HG03575 (cell line): ENCODE results near the gene STARD3.

Experiments
- ATAC-seq: cut with Tn5 transposase; IDR thresholded peaks from one replicate; pipeline ENCODE4 v1.9.1; 2021; ENCODE audit not compliant: unreplicated experiment, insufficient number of reproducible peaks, low FRiP score; ENCODE audit errors: extremely low read depth

Gene STARD3

DNA sequence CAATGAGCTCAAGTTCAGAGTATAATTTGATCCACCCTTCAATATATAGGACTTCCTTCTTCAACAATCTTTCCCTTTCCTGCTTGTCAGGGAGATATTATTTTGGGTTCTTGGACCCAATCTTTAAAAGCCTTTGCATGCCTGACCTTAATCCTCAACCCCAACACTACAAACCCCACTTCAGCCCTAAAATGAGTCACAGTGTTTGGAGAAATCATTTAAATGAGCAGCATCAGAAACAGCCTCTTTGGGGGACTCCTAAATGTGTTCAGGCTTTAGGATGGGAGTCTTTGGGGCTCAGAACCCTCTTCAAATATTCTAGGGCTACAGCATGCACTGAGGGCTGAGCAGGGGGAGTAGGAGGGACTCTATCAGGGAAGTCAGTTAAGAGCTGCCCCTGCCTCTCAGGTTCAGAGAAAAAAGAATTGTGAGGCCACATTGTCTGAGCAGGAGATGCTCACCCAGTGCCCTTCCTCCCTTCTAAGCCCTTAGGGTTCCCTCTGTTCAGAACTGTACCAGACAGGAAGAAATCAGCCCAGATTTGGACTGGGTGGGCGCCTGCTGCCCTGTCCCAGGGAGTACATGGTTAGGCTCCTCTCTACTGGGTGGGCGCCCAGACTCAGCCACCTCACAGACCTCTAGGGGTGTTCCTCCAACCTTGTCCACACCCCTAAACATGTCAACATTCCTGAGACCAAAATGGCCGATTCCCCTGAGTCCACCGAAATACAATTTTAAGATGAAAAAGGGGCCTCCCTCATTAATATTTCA is 34.2 kb upstream of the STARD3 start:
- no peak for ATAC-seq

DNA sequence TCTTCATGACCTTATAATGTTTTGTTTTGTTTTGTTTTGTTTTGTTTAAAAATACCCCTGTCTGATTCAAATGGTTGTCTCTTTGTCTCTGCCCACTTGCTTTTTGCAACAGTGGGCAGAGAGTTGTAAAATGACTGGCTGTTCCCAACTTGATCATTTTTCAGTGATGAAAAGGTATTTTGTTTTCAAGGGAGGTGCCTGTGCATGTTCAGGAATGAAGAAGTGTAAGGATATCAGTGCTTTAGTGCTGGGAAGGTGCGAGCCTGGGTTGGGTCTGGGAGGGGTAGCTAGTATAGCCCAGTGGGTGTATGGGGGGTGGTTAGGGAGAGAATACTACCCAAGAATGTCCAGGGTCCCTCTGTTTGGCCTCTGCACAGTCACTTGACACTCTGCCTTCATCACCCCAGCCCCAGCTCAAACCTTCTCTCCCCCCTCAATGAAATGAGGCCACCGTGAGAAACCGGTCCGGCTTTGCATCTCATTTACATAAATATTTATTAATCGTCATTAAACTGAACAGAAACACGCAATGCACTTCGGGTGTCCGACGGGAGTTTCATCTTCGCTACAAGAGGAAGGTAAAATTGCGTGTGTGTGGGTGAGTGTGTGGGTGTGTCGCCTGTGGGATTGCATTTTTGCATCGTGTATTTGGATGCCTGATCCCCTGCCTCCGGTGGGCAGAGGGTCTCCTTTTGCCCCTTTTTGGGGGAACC is 33.5 kb upstream of the STARD3 start:
- no peak for ATAC-seq

DNA sequence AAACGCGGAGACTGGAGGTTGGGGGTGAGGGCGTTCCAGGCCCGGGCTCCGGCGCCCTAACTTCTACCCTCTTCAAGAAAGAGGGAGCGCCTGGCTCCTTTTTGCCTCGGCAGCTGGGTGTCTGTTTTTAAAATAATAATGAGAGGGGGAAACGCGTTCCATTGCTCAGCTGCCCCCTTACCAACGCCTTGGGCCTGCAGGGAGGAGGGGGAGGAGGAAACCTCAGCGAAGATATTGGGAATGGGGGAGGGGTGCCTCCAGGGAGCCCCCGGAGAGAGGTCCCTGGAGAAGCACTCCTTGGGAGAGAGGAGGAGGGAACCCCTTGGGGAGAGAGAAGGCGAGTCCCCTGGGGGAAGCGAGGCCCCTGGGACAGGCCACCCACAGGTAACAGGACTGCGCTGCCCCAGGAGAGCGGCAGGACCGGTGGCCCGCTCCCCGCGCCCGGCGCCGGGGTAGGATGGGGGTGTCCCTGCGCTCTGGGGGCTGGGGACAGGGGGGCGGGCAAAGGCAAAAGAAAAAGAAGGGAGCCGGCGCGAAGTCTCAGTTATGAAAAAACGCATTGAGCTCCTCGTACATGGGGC is 31.9 kb upstream of the STARD3 start:
- no peak for ATAC-seq

GRCh38 chr17:39605492-39606433 is 31.2 kb upstream of the STARD3 start:
- no peak for ATAC-seq

DNA sequence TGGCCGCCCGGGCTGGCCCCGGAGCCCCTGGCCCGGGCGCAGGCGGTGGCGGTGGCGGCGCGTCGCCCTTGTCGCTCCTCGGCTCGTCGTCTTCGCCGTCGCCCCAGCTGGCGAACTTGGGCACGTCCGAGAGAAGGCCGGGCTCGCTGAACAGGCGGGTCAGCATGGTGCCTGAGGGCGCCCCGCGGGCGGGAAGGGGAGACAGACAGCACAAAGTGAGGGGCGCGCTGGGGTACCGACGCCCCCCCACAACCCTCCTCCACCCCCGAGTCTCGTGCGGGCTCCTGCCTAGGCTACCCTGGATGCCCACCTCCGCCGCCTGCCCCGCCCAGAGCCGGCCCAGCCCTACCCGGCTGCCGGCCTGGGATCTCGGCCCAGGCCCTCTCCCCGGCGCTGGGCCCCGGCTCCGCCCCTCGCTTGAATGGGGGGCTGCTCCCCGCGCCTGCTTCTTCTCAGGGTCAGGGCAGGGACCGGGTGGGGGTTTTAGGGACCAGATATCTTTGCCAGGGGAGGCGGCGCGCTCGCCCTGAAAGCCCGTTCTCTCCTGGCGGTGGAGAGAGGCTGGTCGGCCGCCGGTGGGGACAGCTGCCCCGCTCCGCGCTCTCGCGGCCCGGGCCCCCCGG is 30.4 kb upstream of the STARD3 start:
- no peak for ATAC-seq

DNA sequence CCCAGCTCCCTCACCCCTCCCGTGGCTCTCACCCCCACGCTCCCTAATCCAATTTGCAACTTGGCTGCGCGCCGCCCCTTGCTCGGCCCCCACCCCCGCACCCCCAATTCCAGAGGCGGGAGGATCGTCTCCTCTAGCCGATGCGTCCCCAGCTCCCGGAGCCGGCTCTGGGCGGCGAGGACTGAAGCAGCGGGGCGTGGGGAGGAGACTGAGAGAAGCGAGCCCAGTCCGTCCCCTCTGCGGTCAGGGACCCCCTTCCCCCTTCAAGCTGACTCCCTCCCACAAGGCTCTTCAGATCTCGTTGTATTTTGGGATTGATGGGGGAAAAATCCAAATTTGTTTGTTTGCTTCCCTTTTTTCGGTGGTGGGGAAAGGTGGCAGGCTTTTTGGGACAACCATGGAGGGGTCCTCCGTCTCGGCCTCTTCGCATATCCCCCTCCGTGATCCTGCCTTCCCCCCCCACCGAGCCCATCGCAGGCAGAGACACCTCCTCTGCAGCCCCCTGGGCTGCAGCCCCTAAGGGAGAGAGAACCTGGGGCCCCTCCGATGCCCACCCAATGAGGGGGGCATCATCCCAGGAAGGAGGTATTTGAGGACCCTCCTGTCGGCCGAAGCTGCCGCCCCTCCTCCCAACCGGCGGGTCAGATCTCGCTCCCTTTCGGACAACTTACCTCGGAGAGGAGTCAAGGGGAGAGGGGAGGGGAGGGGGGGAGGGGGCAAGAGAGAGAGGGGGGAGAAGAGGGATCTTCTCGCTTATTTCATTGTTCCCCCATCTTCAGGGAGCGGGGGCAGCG is 29.7 kb upstream of the STARD3 start:
- no peak for ATAC-seq

GRCh38 chr17:39607851-39608130 is 29.2 kb upstream of the STARD3 start, which contains the start of gene NEUROD2:
TSS of gene NEUROD2 (minus strand) at chr17:39607920. CDS start at chr17:39606599, 1,321 bp downstream.
- ATAC-seq: no peak

GRCh38 chr17:39608142-39608981 is 28.6 kb upstream of the STARD3 start:
- ATAC-seq: no peak

GRCh38 chr17:39609416-39610025 is 27.4 kb upstream of the STARD3 start:
- ATAC-seq: no peak

GRCh38 chr17:39611401-39612112 is 25.4 kb upstream of the STARD3 start:
- ATAC-seq: no peak

DNA sequence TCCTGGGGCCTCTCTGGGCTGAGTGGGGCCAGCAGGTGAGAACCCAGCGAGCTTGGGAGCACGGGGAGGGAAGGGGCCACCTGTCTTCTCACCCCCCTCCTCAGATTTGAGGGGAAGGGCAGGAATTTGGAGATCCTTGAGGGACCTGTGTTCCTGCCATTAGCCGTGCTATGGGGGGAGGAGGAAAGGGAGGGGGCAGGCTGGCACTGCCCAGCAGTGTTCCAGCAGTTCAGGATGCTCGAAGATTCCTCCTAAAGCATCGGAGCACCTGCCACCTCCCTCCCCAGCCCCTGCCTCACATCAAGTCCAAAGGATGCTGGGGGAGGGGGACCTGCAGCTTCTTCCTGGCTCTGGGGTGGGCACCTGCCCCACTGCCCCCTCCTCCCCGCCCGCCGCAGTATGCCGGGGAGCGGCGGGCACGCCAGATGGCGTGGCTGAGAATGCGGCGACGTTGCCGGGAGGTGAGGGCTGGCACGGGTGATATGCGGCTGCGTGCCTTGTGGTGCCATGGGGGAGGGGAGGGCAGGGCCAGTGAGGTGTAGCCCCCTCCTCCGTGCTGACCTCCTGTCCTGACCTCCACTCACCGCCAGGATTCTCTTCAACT is 24.6 kb upstream of the STARD3 start:
- no peak for ATAC-seq

DNA sequence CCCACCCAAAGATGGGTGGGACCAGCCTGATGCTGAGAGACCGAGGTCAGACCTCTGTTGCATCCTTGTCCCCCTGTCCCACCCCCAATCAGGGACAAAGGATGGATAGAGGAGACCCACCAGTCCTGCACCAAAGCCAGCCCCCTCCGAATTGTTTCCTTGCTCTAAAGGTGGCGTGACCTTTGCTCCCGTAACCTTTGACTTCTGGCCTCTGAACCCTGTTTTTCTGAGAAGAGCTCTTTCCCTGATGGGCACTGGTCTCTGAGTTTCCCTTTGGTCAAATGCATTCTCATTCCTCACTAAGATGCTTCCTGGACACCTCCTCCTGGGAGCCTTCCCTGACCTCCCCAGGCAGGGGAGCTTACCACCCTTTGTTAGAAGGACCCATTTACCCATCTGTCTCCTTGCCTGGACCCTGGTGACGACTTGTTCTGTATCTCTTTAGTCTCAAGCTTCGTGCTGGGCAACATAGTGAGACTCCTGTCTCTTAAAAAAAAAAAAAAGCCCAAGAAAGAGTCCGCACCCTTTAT is 23.9 kb upstream of the STARD3 start:
- ATAC-seq: no peak

- no peak for ATAC-seq
These were observed 22.3 kb upstream of the STARD3 start for GRCh38 chr17:39614545-39615157.

DNA sequence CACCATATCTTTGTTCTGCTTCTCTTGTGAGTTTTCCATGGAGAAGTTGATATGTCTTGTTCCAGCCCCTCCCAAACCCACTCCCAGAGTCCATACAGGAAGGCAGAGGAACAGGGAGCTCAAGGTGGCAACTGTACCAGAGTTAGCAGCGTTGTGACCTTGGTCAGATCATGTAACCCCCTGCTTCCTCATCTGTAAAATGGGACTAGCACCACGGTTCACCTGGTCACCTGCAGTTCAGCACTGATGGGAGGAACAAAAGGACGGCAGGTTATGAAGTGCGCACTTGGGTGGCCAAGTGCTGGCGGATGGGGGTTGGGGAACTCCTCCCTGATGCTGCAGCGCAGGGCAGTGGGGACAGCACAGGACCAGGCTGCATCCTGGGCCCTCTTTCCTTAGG is 21.5 kb upstream of the STARD3 start:
- no peak for ATAC-seq

- ATAC-seq: no peak
These were observed 19.9 kb upstream of the STARD3 start for GRCh38 chr17:39617100-39617445.
